NCI-H460 (cell line): ENCODE data around the gene MAPKAPK2. TPM values are rescaled to one million over a fixed set of nuclear protein-coding genes. Genes with fewer than 3 reads are reported as not detected.

Experiments used
- DNase-seq: peaks from one replicate; pipeline ENCODE4 v3.0.0-alpha.2; 2016; ENCODE audit warnings: low read depth; ENCODE audit errors: extremely low read depth
- total RNA-seq: library from RNA; depleted of rRNA; stranded (reverse); fragments of >200 nt; shearing (Covaris generic); gene quantifications from 2 replicates; pipeline ENCODE4 v1.2.3, GENCODE V29; 2014

MAPKAPK2 gene
- total RNA-seq, 1 experiment from 2014 or later, result 32.1 TPM

DNA sequence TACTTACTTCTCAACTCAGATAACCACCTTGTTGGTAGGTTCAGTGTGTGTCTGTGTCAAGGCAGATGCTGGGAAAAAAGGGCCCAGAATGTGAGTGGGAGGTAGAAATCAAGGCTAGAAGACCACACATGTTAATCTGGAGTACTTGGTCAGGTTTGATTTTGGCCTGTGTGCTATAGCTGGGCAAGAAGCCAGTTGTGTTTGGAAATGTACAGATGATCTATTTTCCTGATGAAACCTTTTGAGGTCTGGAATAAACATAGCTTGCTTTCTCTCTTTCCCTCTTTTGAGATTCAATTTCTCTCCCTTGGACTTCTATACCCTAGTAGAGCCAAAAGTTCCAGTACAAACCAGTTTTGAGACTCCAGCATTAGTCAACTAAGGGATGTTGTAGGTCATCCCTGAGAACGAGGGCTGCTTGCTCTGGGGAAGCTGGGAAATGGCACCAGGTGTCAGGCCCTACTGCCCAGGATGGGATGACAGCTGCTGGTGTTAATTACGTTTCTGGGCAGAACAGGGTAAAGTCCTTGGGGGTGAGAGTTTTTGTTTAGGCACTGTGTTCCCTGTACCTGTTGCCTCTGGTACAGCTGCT lies 15.8 kb downstream of the MAPKAPK2 start:
- no peak for DNase-seq

DNA sequence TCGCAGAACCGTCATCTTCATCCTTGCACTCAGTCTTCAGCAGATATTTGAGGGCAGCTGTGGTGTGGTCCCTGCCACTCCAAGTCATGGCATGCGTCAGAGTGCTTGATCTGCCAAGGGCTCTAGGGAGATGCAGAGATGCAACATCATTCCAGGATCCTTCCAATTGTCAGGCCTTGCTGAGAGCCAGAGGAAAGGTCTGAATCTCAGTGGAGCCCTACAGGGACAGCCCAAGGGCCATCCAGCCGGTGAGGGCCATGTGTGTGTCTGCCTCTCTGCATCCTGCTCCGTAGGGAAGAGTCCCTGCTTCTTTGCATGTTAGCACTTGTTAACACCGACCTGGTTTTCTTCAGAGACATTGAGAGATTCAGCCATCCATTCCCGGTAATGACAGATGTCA lies 17.6 kb downstream of the MAPKAPK2 start:
- no peak for DNase-seq

DNA sequence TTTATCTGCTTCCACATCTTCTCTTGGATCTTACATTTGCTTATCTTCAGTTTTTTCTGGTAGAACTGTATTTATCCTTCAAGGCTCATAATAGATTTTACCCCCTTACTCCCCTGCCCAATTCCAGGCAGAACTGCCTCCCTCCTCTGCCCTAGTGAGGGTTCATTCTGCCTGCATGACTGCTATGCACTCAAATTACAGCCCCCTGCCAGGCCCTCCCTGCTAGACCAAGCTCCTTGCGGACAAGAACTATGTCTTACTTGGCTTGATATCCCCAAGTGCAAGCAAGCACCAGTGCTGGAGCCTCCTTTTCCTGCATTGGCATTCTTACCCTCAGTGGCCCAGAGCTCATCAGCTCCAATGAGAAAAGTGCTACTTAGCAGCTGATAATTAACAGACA lies 18.1 kb downstream of the MAPKAPK2 start:
- no peak for DNase-seq

DNA sequence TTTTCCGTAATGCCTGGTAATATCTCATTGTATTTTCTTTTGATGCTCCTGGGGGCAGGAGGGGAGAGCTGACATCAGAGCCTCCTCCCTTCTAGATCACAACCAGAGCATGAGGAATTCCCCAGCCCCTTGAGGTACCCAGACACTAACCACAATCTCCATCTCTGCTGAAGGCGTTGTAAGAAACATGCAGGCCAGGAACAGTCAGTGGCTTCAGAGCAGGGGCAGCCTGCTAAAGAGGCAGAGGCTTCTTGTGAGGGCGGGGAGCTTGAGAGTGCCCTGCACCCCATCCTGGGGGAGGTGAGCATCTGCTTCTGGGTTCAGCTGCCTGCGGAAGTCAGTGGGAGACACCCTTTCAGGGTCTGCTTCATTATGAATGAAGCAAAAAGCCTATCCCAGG lies 19.0 kb downstream of the MAPKAPK2 start:
- no peak for DNase-seq

DNA sequence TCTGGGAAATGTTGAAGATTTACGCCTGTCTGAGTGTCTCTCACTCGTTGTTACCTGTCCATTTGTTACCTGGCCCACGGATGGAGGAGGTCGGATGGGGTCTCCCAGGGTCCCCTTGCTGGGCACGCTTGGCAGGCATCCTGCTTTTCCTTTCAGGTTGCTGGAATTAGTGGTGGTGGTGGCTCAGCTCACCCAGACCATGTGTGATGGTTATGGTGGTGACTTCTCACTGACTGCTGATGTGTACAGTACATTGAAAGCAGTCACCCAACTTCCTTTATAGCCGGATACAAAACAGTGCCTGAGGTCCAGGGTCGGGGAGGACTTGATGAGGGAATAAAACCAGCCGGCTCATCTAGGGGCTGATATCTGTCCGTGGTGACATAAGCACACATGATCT lies 19.5 kb downstream of the MAPKAPK2 start:
- no peak for DNase-seq

DNA sequence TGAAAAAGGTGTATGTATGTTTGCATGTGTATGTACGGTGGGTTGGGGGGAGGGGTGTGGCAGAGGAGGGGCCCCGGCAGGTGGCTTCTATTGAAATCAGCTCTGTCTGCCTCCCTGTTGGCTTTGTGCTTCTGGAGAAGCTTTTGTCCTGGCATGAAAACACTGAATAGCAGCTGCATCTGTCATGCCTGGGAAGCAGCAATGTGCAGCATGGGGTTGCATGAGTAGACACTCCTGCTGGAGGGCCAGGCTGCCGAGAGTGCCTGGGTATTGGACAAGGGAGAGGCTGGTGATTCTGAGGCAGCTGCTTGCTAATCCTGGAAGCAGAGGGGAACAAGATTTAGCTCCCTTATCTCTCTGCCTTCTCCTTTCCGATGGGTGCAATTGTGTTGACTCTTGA lies 20.5 kb downstream of the MAPKAPK2 start:
- DNase-seq, result no peak

DNA sequence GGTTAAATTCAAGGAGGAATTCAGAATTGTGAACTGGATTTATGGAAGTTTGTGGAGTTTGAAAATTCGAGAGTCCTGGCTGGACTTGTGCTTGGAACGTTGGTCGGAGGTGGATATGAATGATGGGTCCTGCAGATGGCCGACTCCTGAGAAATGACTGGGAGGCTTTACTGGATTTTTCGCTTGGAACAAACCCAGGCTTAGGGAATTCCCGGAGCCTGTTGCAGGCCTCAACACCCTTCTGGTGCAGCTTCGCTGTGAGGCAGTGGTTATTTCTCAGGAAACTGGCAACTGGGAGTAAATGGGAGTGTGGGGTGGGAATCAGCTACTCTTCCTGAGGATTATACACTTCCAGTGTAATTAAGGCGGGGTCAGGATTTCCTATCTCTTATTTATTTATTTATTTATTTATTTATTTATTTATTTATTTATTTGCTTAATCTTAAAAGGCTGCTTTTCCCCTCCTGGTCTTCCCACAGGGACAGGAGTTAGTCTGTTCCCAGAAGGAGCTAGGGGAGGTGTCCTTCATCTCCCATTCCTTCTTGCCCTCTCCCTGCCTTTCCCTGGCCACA lies 21.1 kb downstream of the MAPKAPK2 start:
- no peak for DNase-seq

DNA sequence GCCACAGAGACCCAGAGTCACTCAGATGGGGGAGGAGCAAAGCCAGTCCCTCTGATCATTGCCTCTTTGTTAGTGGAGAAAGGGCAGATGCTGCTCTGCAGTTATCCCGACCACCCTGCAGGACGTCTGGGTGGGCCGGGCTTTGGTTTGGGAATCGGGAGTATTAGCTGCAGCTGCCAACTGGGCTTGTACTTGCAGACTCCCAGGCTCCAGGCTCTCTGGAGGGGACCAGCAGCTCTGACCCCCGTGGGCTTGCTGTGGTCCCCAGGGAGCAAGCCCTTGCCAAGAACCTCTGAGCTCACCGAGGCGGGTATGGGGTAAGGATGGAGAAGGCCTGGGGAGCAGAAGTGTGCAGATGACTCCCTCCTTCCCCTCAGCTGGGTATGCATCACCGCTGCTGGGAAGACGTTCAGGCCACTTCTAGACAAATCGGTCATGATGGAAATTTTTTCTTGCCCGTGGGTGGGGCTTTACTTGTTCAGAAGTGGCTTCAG lies 21.6 kb downstream of the MAPKAPK2 start:
- no peak for DNase-seq

DNA sequence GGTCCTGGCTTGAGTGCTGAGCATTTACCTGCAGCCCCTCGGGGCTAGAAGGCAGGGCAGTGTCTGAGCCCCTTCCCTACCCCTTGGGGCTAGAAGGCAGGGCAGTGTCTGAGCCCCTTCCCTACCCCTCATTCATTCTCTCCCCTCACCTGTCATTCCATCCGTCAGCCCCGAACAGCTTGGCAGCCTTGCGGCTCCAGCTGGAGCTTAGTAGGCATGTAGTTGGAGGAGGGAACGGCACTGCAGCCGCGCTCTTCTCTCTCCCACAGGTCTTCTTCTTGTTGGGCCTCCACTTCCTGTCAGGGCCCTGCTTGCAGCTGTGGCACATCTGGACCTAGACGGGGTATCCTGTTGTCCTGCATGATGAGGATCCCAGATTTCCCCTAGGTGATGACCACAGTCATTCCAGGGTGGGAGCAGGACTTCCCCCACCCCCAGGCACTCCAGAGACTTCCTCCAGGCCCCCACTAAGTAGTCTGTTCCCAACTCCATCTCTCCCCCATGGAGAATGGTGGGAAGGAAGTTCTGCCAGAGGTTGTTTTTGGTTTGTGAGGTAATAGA lies 22.2 kb downstream of the MAPKAPK2 start:
- DNase-seq, result no peak

DNA sequence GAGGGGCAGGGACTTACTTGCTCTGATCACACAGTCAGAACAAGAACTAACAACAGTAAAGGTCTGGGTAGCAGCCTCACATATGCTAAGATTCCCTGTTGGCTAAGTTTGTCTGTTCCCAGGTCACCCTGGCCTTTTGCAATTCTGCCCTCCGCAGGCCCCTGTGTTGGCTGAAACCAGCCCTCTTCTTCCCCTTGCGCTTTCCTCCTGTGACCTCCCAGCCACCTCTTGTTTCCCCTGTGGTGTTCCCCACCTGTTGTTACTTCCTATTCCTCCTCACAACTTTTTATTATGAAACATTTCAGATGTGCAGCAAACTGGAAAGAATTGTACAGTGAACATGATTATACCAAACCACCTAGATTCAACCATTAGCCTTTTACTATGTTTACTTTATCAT lies 23.4 kb downstream of the MAPKAPK2 start:
- DNase-seq, result no peak

DNA sequence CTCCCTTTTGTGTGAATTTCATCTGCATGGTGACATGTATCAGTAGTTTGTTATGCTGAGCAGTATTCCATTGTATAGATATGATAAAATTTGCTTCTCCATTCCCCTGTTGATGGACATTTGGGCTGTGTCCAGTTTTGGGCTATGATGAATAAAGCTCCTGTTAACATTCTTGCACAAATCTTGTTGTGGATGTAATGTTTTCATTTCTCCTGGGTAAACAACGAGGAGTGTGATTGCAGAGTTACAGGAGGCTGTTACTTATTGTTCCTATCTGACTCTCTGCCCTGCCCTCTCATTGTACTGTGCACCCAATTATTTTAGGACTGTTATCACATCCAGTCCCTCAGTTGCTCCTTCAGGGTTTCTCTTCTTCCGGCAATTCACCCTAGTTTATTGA lies 24.2 kb downstream of the MAPKAPK2 start:
- no peak for DNase-seq

DNA sequence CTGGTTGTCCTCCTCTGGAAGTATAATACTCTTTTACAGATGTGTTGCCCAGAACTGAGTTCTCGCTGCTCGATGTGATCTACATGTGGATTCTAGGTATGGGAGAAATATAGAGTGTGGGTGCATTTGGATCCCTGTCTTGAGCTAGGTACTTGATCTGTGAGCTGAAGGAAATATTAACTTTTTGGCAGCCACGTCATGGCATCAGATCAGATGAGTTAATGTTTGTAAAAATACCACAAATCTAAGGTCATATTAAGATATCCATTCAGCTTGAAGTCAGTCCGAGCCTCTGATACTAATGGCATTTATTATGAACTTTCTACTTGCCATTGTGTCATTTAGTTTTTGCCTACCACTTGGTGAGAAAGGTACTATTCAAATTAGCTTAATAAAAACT lies 24.6 kb downstream of the MAPKAPK2 start:
- no peak for DNase-seq

DNA sequence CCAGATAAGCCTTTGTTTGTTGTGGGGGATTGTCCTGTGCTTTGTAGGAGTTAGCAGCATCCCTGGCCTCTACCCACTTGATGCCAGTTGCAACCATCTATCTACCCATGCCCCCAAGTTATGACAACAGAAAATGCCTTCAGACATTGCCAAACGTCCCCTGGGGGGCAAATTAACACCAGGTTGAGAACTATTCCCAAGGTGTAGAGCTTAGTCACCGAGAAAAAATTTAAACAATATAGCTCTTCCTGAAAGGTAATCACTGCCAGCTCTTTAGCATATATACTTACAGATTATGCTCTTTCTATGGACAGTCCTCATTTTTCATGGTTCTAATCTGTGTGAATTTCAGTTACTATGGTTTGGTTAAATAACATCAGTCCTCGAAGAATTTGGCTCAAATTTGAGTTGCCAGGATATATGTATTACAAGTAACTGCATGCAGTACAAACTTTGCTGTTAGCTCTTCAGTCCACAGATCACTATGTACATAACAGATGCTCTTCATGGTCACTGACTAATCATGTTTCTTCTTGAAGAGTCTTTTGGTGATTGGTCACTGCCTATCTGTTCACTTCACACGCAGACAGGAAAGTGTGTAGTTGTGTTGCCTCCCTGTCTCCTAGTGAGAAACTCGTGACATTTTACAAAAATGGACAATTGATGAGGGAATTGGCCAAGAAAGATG lies 25.2 kb downstream of the MAPKAPK2 start:
- peak; percentile 48 for DNase-seq

DNA sequence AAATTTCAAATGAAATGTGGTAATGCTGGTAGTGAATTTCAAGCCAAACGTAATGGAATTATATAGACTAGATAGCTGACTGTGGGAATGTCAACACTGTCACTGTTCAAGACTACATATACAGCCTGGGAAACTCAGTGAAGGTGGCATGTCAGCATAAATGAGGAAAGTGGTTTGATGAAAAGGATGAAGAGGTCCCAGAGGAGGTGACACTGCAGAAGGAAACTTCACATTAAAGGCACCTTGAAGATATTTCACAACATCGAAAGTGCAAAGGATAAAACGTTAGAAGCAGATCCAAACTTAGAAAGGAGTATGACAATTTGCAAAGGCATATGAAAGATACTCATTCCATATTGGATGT lies 25.7 kb downstream of the MAPKAPK2 start:
- no peak for DNase-seq

DNA sequence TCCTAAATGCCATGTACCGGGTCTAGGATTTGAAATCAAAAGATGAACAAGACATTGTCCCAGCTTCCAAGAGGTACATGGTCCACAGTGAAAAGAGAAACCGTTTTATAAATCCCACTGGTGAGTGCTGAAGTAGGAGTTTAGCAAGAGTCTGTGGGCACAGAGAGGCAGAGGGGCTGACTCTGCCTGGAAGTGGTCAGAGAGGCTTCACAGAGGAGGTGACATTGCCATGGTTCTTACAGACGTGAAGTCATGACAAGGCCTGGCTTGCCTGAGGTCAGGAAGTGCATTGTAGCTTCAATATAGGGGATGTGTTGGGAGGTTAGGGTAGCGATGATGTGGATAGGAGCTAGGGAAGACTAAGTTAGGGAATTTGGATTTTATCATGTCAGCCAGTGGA lies 28.4 kb downstream of the MAPKAPK2 start:
- no peak for DNase-seq

DNA sequence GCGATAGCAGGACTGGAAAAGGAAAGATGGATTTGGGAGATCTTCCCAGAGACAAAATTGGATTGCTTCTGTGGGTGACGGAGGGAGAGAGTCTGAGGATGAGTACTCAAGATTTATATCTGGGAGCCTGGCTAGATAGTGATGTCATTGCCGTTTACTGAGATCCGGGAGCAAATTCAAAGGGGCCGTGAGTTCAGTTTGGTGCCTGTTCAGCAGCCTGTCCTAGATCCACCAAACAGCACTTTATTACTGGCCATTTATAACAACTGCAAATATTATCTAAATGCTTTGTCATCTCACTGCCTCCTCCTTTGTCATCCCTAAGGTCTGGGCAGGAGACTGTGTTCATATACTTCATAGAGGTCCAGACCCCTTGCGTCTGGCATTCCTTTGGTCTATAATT lies 29.2 kb downstream of the MAPKAPK2 start:
- no peak for DNase-seq

DNA sequence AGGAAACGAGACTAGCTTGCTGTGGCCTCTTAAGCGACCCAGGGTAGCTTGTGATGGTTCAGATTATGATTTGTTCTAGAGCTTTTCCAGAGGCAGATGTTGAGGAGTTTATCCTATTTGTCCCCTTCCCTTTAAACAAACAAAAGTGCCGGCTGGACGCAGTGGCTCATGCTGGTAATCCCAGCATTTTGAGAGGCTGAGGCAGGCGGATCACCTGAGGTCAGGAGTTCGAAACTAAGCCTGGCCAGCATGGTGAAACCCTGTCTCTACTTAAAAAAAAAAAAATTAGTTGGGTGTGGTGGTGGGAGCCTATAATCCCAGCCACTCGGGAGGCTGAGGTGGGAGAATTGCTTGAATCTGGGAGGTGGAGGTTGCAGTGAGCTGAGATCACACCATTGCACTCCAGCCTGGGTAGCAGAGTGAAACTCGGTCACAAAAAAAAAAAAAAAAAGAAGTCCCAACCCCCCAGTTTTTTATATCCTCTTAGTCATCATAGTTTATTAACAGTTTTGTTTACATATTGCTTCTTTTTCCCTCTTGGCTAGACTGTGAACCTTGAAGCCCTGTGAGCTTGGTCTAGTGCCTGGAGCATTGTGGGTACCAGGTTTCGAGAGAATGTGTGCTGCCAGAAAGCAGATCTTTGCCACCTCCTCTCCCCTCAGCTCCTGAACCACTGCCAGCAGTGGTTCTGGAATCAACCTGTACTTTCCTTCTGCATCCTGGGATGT lies 29.8 kb downstream of the MAPKAPK2 start:
- no peak for DNase-seq

DNA sequence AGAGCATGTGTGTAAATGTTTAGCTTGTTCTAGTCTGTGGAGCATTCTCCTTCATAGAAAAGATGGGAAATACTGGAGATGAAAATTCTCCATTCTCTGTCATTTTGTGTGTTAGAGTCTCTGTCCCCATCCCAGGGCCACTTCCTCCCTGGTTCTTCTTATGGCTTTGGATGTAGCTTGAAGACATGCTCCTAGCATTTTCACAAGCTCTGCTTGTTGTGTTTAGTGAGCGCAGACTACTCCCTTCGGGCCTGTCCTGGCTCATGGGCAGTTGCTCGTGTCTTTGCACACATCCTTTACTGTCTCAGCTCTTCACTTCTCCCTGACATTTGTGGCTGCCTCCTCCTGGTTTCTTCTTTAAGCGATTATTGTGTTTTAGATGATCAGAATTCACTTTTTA lies 30.4 kb downstream of the MAPKAPK2 start:
- DNase-seq, result no peak

DNA sequence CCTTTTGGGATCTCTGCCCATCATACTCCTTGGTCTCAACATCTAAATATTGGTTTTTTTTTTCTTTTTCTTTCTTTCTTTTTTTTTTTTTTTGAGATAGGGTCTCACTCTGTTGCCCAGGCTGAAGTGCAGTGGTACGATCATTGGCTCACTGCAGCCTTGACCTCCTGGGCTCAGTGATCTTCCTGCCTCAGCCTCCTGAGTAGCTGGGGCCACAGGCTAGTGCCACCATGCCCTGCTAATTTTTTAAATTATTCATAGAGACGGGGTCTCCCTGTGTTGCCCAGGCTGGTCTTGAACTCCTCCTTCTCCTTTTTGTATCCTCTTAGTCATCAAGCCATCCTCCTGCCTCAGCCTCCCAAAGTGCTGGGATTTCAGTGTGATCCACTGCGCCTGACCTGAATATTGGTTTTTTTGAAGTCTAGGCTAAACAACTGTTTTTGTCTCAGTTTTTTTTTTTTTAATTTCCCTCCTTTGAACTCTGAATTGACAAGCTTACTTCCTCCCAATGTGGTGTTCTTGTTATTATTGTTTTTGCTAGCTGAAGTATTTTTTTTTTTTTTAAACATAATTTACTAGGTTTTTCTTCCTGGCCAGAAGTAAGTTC lies 30.9 kb downstream of the MAPKAPK2 start:
- DNase-seq, result no peak

DNA sequence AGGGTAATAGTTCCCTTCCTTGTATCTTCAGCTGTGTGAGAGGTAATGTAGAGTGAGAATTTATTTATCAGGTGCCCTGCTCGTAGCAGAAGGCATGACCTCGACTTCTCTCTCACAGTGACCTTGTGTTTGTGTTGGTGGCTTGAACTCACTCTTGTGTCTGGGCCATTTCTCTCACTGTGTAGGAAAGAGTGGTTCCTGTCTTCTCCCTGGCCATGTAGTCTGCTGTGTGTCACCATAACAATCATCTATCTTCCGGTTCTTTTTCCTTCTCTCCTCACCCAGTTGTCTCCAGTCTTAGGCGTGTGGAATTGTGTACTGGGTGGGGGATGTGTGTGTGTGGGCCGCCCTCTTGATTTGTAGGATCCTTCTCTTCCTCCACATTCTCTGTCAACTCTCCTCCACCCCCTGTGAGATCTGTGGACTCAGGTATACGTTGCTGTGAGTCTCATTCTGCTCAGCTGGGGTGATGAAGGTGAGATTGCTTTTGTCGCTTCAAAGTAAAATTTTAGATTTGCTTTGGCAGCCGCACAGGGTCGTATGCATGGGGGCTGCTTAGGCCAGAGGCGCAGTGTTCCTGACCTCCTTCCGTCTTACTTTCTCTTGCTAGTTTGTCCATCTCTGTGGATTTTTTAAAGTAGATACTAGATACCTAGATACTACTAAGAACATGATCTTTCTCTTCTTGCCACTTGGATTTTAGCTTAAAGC lies 31.6 kb downstream of the MAPKAPK2 start:
- DNase-seq, result no peak
